ENCODE results near the gene CBLC.
"Not testable (repeated sequence)": the region's sequence is repeated elsewhere in the genome, so short reads cannot be mapped to it uniquely, and the experiment has no call there.

- not testable (repeated sequence) for TF ChIP-seq POLR2AphosphoS5 (IDR thresholded peaks at IDR 0.05; ENCODE audit: low read depth, low read length); TAF1 (IDR thresholded peaks at IDR 0.05; ENCODE audit: borderline replicate concordance, low read depth, low read length); POLR2A (IDR thresholded peaks at IDR 0.05; ENCODE audit: low read depth, low read length)
These were observed 56.7 kb downstream of the CBLC start for GRCh38 chr19:44834399-44834798.

All from GM12892 (cell line).